HEK293 (cell line): ENCODE data around the gene SYNM.

Source experiments
- CTCF ChIA-PET: fragments of 350-600 bp; formaldehyde crosslinking; extraction: SDS; loops from one replicate; lab custom pipeline; 2021; ENCODE audit warnings: antibody characterized with exemption; lab: Yijun Ruan, JAX
- POLR2A ChIA-PET: fragments of 300-600 bp; formaldehyde crosslinking; extraction: SDS; loops from one replicate; lab custom pipeline; 2020; ENCODE audit warnings: antibody characterized with exemption, inconsistent platforms; lab: Yijun Ruan, JAX
- H3K27ac ChIP-seq: fragments of 200-500 bp; sonication (Bioruptor generic); 2 replicates; pipeline ENCODE4 v1.5.1; 2014; ENCODE audit warnings: low read depth, low read length, control low read depth, inconsistent platforms; ENCODE audit errors: extremely low read depth
- H3K36me3 ChIP-seq, 2 experiments: fragments of 200-500 bp in 1 of 2; sonication (Bioruptor generic) in 1 of 2; 1 replicate in 1 of 2; 2 replicates in 1 of 2; pipeline ENCODE4 v1.5.1; 2014 to 2017; ENCODE audit warnings: inconsistent platforms in 2 of 2, low read length in 2 of 2; ENCODE audit not compliant: control insufficient read depth in 2 of 2, insufficient read depth in 1 of 2
- H3K4me1 ChIP-seq: fragments of 200-500 bp; sonication (Bioruptor generic); 2 replicates; pipeline ENCODE4 v1.5.1; 2014; ENCODE audit warnings: mild to moderate bottlenecking, low read length, inconsistent platforms; ENCODE audit not compliant: control insufficient read depth, insufficient read depth
- H3K4me3 ChIP-seq: 2 replicates; pipeline ENCODE4 v1.5.1; 2011; ENCODE audit warnings: low read depth, mild to moderate bottlenecking, control low read depth, low read length, moderate library complexity
- H3K9me3 ChIP-seq: fragments of 200-500 bp; sonication (Bioruptor generic); 2 replicates; pipeline ENCODE4 v1.5.1; 2014; ENCODE audit warnings: low read depth, low read length, inconsistent platforms; ENCODE audit not compliant: control insufficient read depth, insufficient read depth
- ATF2 ChIP-seq: fragments of 450-650 bp; formaldehyde crosslinking; IDR thresholded peaks from 2 replicates; pipeline ENCODE4 v1.5.1; 2016; ENCODE audit warnings: missing biosample characterization, missing genetic modification characterization, low read depth
- HIC1 ChIP-seq: fragments of 450-650 bp; formaldehyde crosslinking; IDR thresholded peaks from 2 replicates; pipeline ENCODE4 v1.5.1; 2016; ENCODE audit warnings: missing biosample characterization, missing genetic modification characterization
- KLF16 ChIP-seq: fragments of 450-650 bp; formaldehyde crosslinking; IDR thresholded peaks from 2 replicates; pipeline ENCODE4 v1.5.1; 2017; ENCODE audit warnings: missing biosample characterization, missing genetic modification characterization
- KLF9 ChIP-seq: fragments of 450-650 bp; formaldehyde crosslinking; IDR thresholded peaks from 2 replicates; pipeline ENCODE4 v1.5.1; 2016; ENCODE audit warnings: missing biosample characterization, missing genetic modification characterization, low read depth
- RBAK ChIP-seq: fragments of 450-650 bp; formaldehyde crosslinking; IDR thresholded peaks from 2 replicates; pipeline ENCODE4 v1.5.1; 2016; ENCODE audit warnings: missing biosample characterization, missing genetic modification characterization
- SETDB1 ChIP-seq: IDR thresholded peaks from one replicate; pipeline ENCODE4 v1.6.1; 2017; ENCODE audit warnings: mild to moderate bottlenecking, low read length, moderate library complexity, mixed read lengths; ENCODE audit not compliant: insufficient read length
- TRIM28 ChIP-seq: IDR thresholded peaks from 2 replicates; pipeline ENCODE4 v1.6.1; 2011; ENCODE audit warnings: low read length, control low read depth, borderline replicate concordance
- ZBTB11 ChIP-seq: fragments of 450-650 bp; formaldehyde crosslinking; conservative IDR thresholded peaks from 2 replicates; pipeline ENCODE4 v1.5.1; 2016; ENCODE audit warnings: low read depth, missing biosample characterization, missing genetic modification characterization
- ZBTB20 ChIP-seq: fragments of 450-650 bp; formaldehyde crosslinking; IDR thresholded peaks from 2 replicates; pipeline ENCODE4 v1.5.1; 2016; ENCODE audit warnings: missing biosample characterization, missing genetic modification characterization
- ZNF266 ChIP-seq: fragments of 450-650 bp; formaldehyde crosslinking; IDR thresholded peaks from 2 replicates; pipeline ENCODE4 v1.5.1; 2016; ENCODE audit warnings: missing biosample characterization, missing genetic modification characterization, low read depth
- ZNF280D ChIP-seq: fragments of 450-650 bp; formaldehyde crosslinking; IDR thresholded peaks from 2 replicates; pipeline ENCODE4 v1.5.1; 2016; ENCODE audit warnings: missing biosample characterization, missing genetic modification characterization
- ZNF391 ChIP-seq: fragments of 450-650 bp; formaldehyde crosslinking; IDR thresholded peaks from 2 replicates; pipeline ENCODE4 v1.5.1; 2016; ENCODE audit warnings: low read depth, missing biosample characterization, missing genetic modification characterization, borderline replicate concordance
- ZNF518A ChIP-seq: fragments of 450-650 bp; formaldehyde crosslinking; conservative IDR thresholded peaks from 2 replicates; pipeline ENCODE4 v1.5.1; 2016; ENCODE audit warnings: low read depth, missing biosample characterization, missing genetic modification characterization
- ZNF529 ChIP-seq: fragments of 450-650 bp; formaldehyde crosslinking; IDR thresholded peaks from 2 replicates; pipeline ENCODE4 v1.5.1; 2017; ENCODE audit warnings: missing genetic modification characterization, missing biosample characterization; ENCODE audit not compliant: insufficient replicate concordance
- ZNF664 ChIP-seq: fragments of 450-650 bp; formaldehyde crosslinking; IDR thresholded peaks from 2 replicates; pipeline ENCODE4 v1.5.1; 2016; ENCODE audit warnings: missing biosample characterization, missing genetic modification characterization
- ZNF791 ChIP-seq: fragments of 450-650 bp; formaldehyde crosslinking; IDR thresholded peaks from 2 replicates; pipeline ENCODE4 v1.5.1; 2016; ENCODE audit warnings: missing biosample characterization, missing genetic modification characterization

The SYNM gene

GRCh38 chr15:99143242-99143641 lies 38.4 kb downstream of the SYNM start (continued):
- TF ChIP-seq HIC1 (tag by site-specific recombination) (no peak), KLF16 (tag by site-specific recombination) (no peak), ATF2 (tag by site-specific recombination) (no peak), TRIM28 (no peak), ZNF280D (no peak)

GRCh38 chr15:99143655-99144610 lies 39.1 kb downstream of the SYNM start:
- Histone ChIP-seq H3K4me3 (no peak overlapping the region), H3K9me3 (no peaks in the 10 kb centered on the region), H3K36me3 (peaks cover 0 to 6% of the 10 kb centered on the region in 2 experiments; a peak in 1 of 3 replicates), H3K4me1 (no peaks in the 10 kb centered on the region), H3K27ac (no peak overlapping the region)
- POLR2A ChIA-PET = no interaction called here
- CTCF ChIA-PET = interaction anchor here (0.6 to 3.6 kb wide), 7 partner anchors 9 to 364 kb away, joined by 3 to 15 read pairs (median 3); no protein-coding TSS in a partner anchor
- TF ChIP-seq ZNF791 (no peak), ZNF518A (tag by site-specific recombination) (no peak), ZNF266 (tag by site-specific recombination) (no peak), RBAK (no peak), SETDB1 (no peak), ZNF529 (no peak), ZNF664 (tag by site-specific recombination) (no peak), KLF9 (no peak), ZNF391 (no peak), ZBTB20 (tag by site-specific recombination) (no peak), ZBTB11 (tag by site-specific recombination) (no peak)
